Erythroblast (primary cell): ENCODE measurements around the gene FAM13A.

Experiments
- GATA1 ChIP-seq: IDR thresholded peaks from 2 replicates; pipeline ENCODE4 v1.6.1; 2011; ENCODE audit warnings: low read depth, mild to moderate bottlenecking, control low read depth, low read length, moderate library complexity
- POLR2A ChIP-seq: IDR thresholded peaks from 2 replicates; pipeline ENCODE4 v1.6.1; 2011; ENCODE audit warnings: mild to moderate bottlenecking, low read length

DNA sequence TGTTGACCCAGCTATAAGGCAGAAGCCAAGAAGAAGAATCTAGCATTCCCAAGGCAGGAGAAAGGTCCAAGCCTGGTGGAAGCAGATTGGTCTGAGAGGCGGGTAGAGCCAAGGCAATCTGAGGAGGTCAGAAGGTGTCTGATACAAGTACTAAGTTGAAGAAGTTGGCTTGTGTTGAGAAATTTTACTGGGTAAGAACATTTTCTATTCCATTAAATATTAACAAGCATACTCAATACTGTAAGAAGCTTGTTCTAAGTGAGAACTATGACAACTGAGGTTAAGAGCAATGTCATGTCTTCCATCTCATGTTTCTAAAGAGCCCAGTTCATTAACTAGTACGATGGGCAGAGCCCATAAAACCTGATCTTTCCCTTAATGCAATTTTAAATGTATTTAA lies 75.0 kb downstream of the FAM13A start:
- TF ChIP-seq POLR2A, result no peak
- TF ChIP-seq GATA1, result no peak
